PFSK-1 (cell line): ENCODE measurements around the gene ANKRD13A.

Experiments
- POLR2AphosphoS5 ChIP-seq: IDR thresholded peaks from 2 replicates; pipeline ENCODE4 v1.6.1; 2012; ENCODE audit warnings: low read depth, mild to moderate bottlenecking, control low read depth, low read length, moderate library complexity
- TAF1 ChIP-seq: IDR thresholded peaks from 2 replicates; pipeline ENCODE4 v1.6.1; 2012; ENCODE audit warnings: low read length, control low read depth, borderline replicate concordance; ENCODE audit not compliant: insufficient read depth

- no peak for TF ChIP-seq POLR2AphosphoS5
- no peak for TF ChIP-seq TAF1
Observed at GRCh38 chr12:110058875-110059615, 59.8 kb downstream of the ANKRD13A start.
